HG03442 (cell line): ENCODE results near the gene MEF2B.
"Not testable (repeated sequence)": the region's sequence is repeated elsewhere in the genome, so short reads cannot be mapped to it uniquely, and the experiment has no call there.

ENCODE experiments used
- ATAC-seq: cut with Tn5 transposase; IDR thresholded peaks from one replicate; pipeline ENCODE4 v1.9.1; 2021; ENCODE audit warnings: mild to moderate bottlenecking, moderate library complexity; ENCODE audit not compliant: unreplicated experiment

MEF2B gene

GRCh38 chr19:19102566-19102965 is 67.5 kb downstream of the MEF2B start:
- ATAC-seq, result not testable (repeated sequence)

GRCh38 chr19:19101540-19101939 is 68.5 kb downstream of the MEF2B start:
- no peak for ATAC-seq

- no peak for ATAC-seq
Observed at GRCh38 chr19:19098703-19099632, 71.1 kb downstream of the MEF2B start.

- no peak for ATAC-seq
Observed at GRCh38 chr19:19098084-19098702, 71.9 kb downstream of the MEF2B start.

GRCh38 chr19:19096641-19097627 is 73.1 kb downstream of the MEF2B start:
- no peak for ATAC-seq

GRCh38 chr19:19095691-19096090 is 74.4 kb downstream of the MEF2B start:
- ATAC-seq, result no peak
